Gastroesophageal sphincter (tissue), 3 donors: ENCODE measurements around the gene NFIA.

ENCODE experiments used
- EP300 ChIP-seq: sonication (generic); formaldehyde crosslinking; IDR thresholded peaks from one replicate; pipeline ENCODE4 v1.6.1; 2017; ENCODE audit warnings: antibody characterized with exemption, mild to moderate bottlenecking
- POLR2A ChIP-seq, 2 donors: fragments of 450-650 bp; IDR thresholded peaks; one replicate each; pipeline ENCODE4 v1.6.1; 2017; ENCODE audit warnings: antibody characterized with exemption in 2 of 2, mild to moderate bottlenecking in 2 of 2, moderate library complexity in 1 of 2
- POLR2AphosphoS5 ChIP-seq: sonication (generic); formaldehyde crosslinking; IDR thresholded peaks from one replicate; pipeline ENCODE4 v1.6.1; 2017; ENCODE audit warnings: antibody characterized with exemption
- TF ChIP-seq, protein P1 (sequence below), 4 experiments: fragments of 200-600 bp in 2 of 4; fragments of 450-650 bp in 2 of 4; sonication (generic) in 1 of 4; IDR thresholded peaks; one replicate each; pipeline ENCODE4 v1.5.1; 2017 to 2019; ENCODE audit warnings: antibody characterized with exemption in 4 of 4, mild to moderate bottlenecking in 2 of 4, moderate library complexity in 2 of 4

DNA sequence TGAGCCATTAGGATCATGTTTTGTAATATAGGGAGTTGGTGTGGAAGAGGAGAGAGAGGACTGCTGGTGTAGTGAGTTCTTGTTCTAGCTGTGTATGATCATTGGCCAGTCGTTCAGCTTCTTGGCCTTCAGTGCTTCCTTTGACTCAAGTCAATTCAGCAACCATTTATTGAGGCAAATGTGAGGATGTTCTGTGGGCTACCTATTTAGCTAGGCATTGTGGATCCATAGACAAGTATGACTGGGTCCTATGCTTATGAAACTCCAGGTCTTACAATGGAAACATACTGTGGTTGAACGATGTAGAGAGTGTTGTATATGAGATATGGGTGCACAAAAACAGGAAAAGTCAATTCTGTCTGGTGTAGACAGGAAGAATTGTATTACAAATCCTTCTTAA lies 41.7 kb downstream of the NFIA start:
- TF ChIP-seq, protein P1, sequence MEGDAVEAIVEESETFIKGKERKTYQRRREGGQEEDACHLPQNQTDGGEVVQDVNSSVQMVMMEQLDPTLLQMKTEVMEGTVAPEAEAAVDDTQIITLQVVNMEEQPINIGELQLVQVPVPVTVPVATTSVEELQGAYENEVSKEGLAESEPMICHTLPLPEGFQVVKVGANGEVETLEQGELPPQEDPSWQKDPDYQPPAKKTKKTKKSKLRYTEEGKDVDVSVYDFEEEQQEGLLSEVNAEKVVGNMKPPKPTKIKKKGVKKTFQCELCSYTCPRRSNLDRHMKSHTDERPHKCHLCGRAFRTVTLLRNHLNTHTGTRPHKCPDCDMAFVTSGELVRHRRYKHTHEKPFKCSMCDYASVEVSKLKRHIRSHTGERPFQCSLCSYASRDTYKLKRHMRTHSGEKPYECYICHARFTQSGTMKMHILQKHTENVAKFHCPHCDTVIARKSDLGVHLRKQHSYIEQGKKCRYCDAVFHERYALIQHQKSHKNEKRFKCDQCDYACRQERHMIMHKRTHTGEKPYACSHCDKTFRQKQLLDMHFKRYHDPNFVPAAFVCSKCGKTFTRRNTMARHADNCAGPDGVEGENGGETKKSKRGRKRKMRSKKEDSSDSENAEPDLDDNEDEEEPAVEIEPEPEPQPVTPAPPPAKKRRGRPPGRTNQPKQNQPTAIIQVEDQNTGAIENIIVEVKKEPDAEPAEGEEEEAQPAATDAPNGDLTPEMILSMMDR (IDR thresholded peaks at IDR 0.05): no peak
- TF ChIP-seq EP300 (no peak), POLR2AphosphoS5 (no peak), POLR2A (IDR thresholded peaks at IDR 0.05) (no peak)
